DMS 273 treated with DMSO at 0.1 percent for 48 hours (cell line): ENCODE data around the gene TMEM259.

ENCODE experiments used
- DNase-seq: peaks from one replicate; lab custom pipeline; 2025; lab: John Stamatoyannopoulos, UW

TMEM259 gene

GRCh38 chr19:1055028-1055425 lies 34.1 kb upstream of the TMEM259 start:
- DNase-seq = no peak

- DNase-seq = no peak
These were observed 33.4 kb upstream of the TMEM259 start for GRCh38 chr19:1054102-1055027.

GRCh38 chr19:1053176-1054101 lies 32.5 kb upstream of the TMEM259 start:
- DNase-seq = no peak

DNA sequence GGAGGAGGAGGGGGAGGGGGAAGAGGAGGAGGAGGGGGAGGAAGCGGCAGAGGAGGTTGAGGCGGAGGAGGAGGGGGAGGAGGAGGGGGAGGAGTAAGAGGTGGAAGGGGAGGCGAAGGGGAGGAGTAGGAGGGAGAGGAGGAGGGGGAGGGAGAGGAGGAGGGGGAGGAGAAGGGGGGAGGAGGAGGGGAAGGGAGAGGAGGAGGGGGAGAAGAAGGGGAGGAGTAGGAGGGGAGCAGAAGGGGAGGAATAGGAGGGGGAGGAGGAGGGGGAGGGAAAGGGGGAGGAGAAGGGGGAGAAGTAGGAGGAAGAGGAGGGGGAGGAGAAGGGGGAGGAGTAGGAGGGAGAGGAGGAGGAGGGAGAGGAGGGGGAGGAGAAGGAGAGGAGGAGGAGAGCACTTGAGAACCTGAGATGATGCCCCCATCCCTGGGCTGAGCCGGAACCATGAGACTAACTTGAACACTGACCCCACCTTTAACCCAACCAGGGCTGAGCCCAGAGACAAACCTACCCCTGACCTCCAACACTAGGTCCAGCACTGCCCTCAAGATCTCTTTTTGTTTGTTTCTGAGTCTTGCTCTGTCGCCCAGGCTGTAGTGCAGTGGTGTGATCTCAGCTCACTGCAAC lies 31.5 kb upstream of the TMEM259 start:
- no peak for DNase-seq

GRCh38 chr19:1051791-1052190 lies 30.9 kb upstream of the TMEM259 start:
- DNase-seq = no peak

DNA sequence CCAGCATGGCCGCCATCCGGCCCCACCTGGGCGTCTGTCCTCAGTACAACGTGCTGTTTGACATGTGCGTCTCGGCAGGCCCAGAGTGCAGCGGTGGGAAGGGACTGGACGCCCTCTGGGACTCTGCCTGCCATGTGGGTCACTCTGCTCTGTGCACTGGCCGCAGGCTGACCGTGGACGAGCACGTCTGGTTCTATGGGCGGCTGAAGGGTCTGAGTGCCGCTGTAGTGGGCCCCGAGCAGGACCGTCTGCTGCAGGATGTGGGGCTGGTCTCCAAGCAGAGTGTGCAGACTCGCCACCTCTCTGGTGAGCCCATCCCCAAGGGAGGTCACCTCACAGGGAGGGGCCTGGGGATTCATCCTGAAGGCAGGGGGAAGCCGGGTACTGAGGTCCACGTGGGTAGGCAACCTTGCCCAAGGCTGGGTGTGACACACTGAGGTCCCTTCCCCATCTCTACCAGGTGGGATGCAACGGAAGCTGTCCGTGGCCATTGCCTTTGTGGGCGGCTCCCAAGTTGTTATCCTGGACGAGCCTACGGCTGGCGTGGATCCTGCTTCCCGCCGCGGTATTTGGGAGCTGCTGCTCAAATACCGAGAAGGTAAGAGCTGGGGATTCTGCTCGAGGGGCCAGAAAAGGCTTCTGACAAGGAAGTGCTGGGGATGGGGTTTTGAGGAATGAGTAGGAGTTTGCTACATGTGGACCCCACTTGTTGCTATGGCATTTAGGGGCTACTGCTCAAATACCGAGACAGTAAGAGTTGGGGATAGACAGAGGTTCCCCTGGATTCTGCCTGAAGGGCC lies 30.3 kb upstream of the TMEM259 start:
- DNase-seq = no peak

DNA sequence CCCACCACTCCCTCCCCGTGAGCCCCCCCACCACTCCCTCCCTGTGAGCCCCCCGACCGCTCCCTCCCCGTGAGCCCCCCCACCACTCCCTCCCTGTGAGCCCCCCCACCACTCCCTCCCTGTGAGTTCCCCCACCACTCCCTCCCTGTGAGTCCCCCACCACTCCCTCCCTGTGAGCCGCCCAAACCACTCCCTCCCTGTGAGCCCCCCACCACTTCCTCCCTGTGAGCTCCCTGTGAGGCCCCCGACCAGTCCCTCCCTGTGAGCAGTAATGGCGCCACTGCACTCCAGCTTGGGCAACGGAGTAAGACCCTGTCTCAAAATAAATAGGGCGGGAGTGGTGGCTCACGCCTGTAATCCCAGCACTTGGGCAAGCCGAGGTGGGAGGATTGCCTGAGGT lies 28.9 kb upstream of the TMEM259 start:
- DNase-seq = no peak

- DNase-seq = no peak
These were observed 28.2 kb upstream of the TMEM259 start for GRCh38 chr19:1049106-1049505.

DNA sequence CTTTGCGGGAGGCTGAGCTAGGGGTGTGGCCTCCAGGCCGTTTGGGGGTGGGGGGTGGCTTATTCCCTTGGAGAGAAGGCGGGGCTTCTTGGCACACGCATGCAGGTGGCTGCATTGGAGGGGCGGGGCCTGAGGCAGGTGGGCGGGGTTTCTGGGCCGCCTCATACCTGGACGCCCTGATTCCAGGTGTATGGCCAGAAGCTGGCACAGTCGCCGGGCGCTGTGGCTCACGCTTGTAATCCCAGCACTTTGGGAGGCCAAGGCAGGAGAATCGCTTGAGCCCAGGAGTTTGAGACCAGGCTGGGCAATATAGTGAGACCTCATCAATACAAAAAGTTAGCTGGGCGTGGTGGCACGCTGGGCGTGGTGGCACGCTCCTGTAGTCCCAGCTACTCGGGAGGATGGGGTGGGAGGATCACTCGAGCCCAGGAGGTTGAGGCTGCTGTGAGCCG lies 26.8 kb upstream of the TMEM259 start:
- no peak for DNase-seq

GRCh38 chr19:1046836-1047695 lies 26.1 kb upstream of the TMEM259 start:
- no peak for DNase-seq

DNA sequence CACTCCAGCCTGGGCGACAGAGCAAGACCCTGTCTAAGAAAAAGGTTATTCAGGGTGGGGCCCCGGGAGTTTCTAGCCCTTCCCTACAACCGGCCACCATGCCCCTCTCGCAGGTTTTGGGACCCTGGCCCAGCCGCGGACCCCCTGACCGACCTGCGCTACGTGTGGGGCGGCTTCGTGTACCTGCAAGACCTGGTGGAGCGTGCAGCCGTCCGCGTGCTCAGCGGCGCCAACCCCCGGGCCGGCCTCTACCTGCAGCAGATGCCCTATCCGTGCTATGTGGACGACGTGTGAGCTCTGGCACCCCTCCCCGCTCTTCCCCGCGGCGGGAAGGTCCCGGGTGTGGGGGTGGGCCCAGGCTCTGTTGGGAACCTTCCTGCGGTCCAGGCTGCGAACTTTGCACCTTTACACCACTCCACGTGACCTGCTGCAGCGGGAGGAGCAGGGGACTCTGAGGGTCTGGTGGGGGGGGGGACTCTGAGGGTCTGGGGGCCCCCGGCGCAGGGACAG lies 25.2 kb upstream of the TMEM259 start:
- DNase-seq = no peak

DNA sequence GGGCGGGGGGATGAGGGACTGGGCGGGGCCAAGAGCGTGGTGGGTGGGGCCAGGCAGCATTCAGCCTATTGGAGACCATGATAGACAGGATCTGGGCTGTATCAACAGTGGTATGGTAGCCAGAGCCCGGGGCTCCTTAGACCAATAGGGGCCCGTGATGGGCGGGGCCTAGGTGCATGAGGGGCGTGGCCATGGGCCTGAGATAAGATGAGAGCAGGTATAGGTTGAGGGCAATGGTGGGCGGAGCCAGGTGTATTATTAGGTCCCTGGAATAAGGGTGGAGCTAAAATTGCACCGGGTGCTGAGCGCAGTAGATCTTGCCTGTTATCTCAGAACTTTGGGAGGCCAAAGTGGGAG lies 24.3 kb upstream of the TMEM259 start:
- no peak for DNase-seq

- DNase-seq = peak; percentile 58
These were observed 22.0 kb upstream of the TMEM259 start for GRCh38 chr19:1042689-1043511.

DNA sequence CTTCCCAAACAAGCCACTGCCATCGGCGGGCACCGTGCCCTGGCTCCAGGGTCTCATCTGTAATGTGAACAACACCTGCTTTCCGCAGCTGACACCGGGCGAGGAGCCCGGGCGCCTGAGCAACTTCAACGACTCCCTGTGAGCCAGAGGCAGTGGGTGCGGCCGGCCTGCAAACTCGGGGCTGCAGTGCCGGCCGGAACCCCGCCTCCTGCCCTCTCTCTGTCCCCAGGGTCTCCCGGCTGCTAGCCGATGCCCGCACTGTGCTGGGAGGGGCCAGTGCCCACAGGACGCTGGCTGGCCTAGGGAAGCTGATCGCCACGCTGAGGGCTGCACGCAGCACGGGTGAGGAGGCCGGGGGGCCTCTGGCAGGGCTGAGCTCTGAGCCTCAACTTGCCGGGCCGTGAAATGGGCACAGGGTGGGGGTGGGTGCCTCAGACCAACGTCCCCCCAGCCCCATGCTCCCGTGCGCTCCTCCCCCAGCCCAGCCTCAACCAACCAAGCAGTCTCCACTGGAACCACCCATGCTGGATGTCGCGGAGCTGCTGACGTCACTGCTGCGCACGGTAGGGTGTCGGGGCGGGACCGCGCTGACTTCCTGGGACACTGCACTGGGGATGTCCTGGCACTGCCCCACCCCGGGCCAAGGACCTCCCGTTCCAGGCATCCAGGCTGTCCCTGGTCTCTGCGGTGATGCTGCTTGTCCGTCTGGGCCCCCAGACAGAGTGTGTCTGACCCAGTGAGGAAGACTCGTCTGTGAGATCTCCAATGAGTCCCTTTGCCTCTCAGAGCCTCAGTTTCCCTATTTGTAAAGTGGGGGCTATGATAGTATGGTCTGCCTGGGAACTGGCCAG lies 21.1 kb upstream of the TMEM259 start:
- no peak for DNase-seq

- DNase-seq = no peak
These were observed 20.4 kb upstream of the TMEM259 start for GRCh38 chr19:1041272-1041834.

DNA sequence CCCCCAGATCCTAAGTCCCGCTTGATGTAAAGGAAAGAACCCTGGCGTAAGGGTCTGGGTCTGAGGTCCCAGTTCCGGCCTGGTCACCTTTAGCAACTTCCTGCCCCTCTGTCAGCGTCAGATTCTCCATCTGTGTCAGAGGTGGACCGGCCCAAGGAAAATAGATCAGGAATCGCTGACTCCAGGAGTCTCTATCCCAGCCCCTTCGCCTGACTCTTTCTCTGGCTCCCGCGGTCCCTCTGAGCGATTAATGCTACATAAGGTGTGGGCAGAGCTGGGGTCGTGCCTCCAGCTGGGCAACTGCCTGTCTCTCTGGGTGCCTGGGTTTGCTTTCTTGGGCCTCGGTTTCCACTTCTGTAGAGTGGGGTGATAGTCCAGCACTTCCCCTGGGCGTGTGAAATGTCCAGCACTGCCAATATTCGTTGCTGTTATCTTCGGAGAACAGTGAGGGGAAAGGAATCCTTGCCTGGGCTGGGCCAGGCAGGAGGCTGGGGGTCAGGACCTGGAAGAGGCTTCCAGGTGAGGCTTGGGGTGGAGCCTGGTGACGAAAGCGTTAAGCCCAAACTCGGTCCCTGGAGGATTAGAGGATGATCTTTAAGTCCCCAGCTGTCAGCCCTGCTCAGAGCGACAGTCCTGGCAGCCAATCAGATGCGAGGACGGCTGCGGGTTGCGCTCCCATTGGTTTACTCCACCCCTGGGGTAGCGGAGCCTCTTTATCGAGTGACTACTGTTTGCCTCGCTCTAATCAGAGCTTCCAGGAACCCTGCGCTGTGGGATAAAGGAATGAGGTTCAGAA lies 19.8 kb upstream of the TMEM259 start:
- peak; percentile 70 for DNase-seq
